GM12801 (cell line): Measurements from ENCODE around the gene STUB1.

Experiments
- CTCF ChIP-seq: IDR thresholded peaks from one replicate; pipeline ENCODE4 v1.5.1; 2011; ENCODE audit warnings: control low read depth; ENCODE audit not compliant: insufficient read length; ENCODE audit errors: extremely low read depth

Gene STUB1

GRCh38 chr16:670485-671352 is 9.5 kb upstream of the STUB1 start:
- TF ChIP-seq CTCF, result no peak

GRCh38 chr16:671353-672131 is 8.7 kb upstream of the STUB1 start:
- no peak for TF ChIP-seq CTCF

- TF ChIP-seq CTCF, result no peak
Measured at GRCh38 chr16:672371-672770, 7.8 kb upstream of the STUB1 start.

- no peak for TF ChIP-seq CTCF
Measured at GRCh38 chr16:672851-673250, 7.4 kb upstream of the STUB1 start.

GRCh38 chr16:673399-673991 is 6.7 kb upstream of the STUB1 start:
- no peak for TF ChIP-seq CTCF

- no peak for TF ChIP-seq CTCF
Measured at GRCh38 chr16:674214-674881, 5.9 kb upstream of the STUB1 start.
